Measurements from ENCODE around the gene COIL. TPM values are rescaled to one million over a fixed set of nuclear protein-coding genes. Genes with fewer than 3 reads are reported as not detected.
A peak's percentile ranks its signal among the peaks of the same experiment; 100 is the strongest.

COIL gene
- total and polyA plus RNA-seq, 2 of the 13 experiments (the other 11 are each of a cell fraction or from before 2014, with no cell fraction given), result 8.1 to 29.4 TPM

DNA sequence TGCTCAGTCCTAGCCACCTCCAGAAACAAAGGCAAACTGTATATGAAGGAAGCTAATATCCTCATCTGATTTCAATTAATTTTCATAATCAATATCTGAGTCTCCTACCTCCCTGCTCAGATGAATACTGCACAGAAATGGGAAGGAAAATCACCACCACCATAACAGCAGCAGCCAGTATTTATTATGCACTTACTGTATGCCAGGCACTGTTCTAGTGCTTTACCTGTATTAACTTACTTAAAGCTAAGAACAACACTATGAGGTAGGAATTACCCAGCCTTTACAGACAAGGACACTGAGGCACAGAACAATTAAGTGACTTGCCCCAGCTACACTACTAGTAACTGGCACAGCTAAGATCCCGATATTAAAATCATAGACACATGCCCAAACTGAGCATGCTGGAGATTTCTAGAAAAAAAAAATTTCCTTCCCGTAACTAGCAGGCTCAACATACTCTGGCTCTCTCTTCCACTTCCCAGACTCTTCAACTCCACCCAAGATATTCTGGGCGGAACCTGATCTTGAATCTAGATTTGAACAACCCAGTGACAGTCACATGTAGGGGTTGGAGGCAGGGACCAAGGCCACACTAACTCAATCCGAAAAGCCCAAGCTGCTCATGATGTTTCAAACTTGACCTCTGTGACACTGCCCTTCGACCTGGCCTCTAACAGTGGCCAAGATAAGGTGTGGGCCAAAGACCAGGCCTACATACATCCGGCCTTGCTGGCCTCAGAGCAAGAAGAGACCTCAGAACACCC lies 50.9 kb downstream of the COIL start (continued):
- TF ChIP-seq, protein P1, sequence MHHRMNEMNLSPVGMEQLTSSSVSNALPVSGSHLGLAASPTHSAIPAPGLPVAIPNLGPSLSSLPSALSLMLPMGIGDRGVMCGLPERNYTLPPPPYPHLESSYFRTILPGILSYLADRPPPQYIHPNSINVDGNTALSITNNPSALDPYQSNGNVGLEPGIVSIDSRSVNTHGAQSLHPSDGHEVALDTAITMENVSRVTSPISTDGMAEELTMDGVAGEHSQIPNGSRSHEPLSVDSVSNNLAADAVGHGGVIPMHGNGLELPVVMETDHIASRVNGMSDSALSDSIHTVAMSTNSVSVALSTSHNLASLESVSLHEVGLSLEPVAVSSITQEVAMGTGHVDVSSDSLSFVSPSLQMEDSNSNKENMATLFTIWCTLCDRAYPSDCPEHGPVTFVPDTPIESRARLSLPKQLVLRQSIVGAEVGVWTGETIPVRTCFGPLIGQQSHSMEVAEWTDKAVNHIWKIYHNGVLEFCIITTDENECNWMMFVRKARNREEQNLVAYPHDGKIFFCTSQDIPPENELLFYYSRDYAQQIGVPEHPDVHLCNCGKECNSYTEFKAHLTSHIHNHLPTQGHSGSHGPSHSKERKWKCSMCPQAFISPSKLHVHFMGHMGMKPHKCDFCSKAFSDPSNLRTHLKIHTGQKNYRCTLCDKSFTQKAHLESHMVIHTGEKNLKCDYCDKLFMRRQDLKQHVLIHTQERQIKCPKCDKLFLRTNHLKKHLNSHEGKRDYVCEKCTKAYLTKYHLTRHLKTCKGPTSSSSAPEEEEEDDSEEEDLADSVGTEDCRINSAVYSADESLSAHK (CRISPR knock-in tag; IDR thresholded peaks at IDR 0.05; ENCODE audit: borderline replicate concordance), result no peak
- 0 out of 2 replicates have a peak, but pooled peaks have one; percentile 48 for TF ChIP-seq WIZ (CRISPR knock-in tag; IDR thresholded peaks at IDR 0.05)
- no peak for TF ChIP-seq HOXA9 (CRISPR knock-in tag; IDR thresholded peaks at IDR 0.05; ENCODE audit: borderline replicate concordance)
- TF ChIP-seq, protein P2, sequence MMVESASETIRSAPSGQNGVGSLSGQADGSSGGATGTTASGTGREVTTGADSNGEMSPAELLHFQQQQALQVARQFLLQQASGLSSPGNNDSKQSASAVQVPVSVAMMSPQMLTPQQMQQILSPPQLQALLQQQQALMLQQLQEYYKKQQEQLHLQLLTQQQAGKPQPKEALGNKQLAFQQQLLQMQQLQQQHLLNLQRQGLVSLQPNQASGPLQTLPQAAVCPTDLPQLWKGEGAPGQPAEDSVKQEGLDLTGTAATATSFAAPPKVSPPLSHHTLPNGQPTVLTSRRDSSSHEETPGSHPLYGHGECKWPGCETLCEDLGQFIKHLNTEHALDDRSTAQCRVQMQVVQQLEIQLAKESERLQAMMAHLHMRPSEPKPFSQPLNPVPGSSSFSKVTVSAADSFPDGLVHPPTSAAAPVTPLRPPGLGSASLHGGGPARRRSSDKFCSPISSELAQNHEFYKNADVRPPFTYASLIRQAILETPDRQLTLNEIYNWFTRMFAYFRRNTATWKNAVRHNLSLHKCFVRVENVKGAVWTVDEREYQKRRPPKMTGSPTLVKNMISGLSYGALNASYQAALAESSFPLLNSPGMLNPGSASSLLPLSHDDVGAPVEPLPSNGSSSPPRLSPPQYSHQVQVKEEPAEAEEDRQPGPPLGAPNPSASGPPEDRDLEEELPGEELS (CRISPR knock-in tag; IDR thresholded peaks at IDR 0.05), result 0 out of 2 replicates have a peak, but pooled peaks have one; percentile 18
- TF ChIP-seq, protein P3, sequence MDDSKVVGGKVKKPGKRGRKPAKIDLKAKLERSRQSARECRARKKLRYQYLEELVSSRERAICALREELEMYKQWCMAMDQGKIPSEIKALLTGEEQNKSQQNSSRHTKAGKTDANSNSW (CRISPR knock-in tag; IDR thresholded peaks at IDR 0.05; ENCODE audit: borderline replicate concordance), result no peak
- TF ChIP-seq FOXC1 (CRISPR knock-in tag; IDR thresholded peaks at IDR 0.05; ENCODE audit: borderline replicate concordance), result no peak
- no peak for TF ChIP-seq CENPX (CRISPR knock-in tag; IDR thresholded peaks at IDR 0.05)
- TF ChIP-seq, protein P4, sequence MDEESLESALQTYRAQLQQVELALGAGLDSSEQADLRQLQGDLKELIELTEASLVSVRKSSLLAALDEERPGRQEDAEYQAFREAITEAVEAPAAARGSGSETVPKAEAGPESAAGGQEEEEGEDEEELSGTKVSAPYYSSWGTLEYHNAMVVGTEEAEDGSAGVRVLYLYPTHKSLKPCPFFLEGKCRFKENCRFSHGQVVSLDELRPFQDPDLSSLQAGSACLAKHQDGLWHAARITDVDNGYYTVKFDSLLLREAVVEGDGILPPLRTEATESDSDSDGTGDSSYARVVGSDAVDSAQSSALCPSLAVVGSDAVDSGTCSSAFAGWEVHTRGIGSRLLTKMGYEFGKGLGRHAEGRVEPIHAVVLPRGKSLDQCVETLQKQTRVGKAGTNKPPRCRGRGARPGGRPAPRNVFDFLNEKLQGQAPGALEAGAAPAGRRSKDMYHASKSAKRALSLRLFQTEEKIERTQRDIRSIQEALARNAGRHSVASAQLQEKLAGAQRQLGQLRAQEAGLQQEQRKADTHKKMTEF (CRISPR knock-in tag; IDR thresholded peaks at IDR 0.05), result no peak
- TF ChIP-seq ZNF557 (CRISPR knock-in tag; IDR thresholded peaks at IDR 0.05), result no peak
- TF ChIP-seq ATAD3A (CRISPR knock-in tag; IDR thresholded peaks at IDR 0.05), result no peak
- no peak for TF ChIP-seq ZNF143 (CRISPR knock-in tag; IDR thresholded peaks at IDR 0.05)
- TF ChIP-seq, protein P5, sequence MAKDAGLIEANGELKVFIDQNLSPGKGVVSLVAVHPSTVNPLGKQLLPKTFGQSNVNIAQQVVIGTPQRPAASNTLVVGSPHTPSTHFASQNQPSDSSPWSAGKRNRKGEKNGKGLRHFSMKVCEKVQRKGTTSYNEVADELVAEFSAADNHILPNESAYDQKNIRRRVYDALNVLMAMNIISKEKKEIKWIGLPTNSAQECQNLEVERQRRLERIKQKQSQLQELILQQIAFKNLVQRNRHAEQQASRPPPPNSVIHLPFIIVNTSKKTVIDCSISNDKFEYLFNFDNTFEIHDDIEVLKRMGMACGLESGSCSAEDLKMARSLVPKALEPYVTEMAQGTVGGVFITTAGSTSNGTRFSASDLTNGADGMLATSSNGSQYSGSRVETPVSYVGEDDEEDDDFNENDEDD (CRISPR knock-in tag; IDR thresholded peaks at IDR 0.05; ENCODE audit: borderline replicate concordance), result no peak
- no peak for TF ChIP-seq ZNF564 (CRISPR knock-in tag; IDR thresholded peaks at IDR 0.05)
- TF ChIP-seq HMG20B (CRISPR knock-in tag; conservative IDR thresholded peaks at IDR 0.05), result no peak
- TF ChIP-seq SNAI1 (CRISPR knock-in tag; IDR thresholded peaks at IDR 0.05; ENCODE audit: borderline replicate concordance), result no peak
- TF ChIP-seq ZNF10 (CRISPR knock-in tag; IDR thresholded peaks at IDR 0.05; ENCODE audit: borderline replicate concordance, low read depth), result no peak
- TF ChIP-seq ZEB1 (IDR thresholded peaks at IDR 0.05; ENCODE audit: insufficient replicate concordance, low read depth), result no peak
- no peak for TF ChIP-seq ZNF563 (CRISPR knock-in tag; IDR thresholded peaks at IDR 0.05)
- TF ChIP-seq PCBP1 (IDR thresholded peaks at IDR 0.05; ENCODE audit: borderline replicate concordance, low read depth, low read length), result no peak
- TF ChIP-seq SMAD1 (CRISPR knock-in tag; IDR thresholded peaks at IDR 0.05; ENCODE audit: borderline replicate concordance, low read depth), result 0 out of 2 replicates have a peak, but pooled peaks have one; percentile 26
